HCT116 (cell line): Measurements from ENCODE around the gene RAB24. TPM values are rescaled to one million over a fixed set of nuclear protein-coding genes. Genes with fewer than 3 reads are reported as not detected.

Experiments used
- ATAC-seq: fragments of 200-7000 bp; cut with Tn5 transposase; 2 replicates; pipeline ENCODE4 v1.9.1; 2020; ENCODE audit warnings: mild to moderate bottlenecking, moderate library complexity
- BruUV-seq: library from RNA; stranded (reverse); fragments of 400-500 nt; replicated peaks from 2 replicates; lab custom pipeline; 2021; lab: Mats Ljungman, UMichigan
- CTCF ChIA-PET: fragments of 300-600 bp; sonication (Branson Sonifier 250); formaldehyde crosslinking; loops from one replicate; lab custom pipeline; 2021; ENCODE audit warnings: antibody characterized with exemption; lab: Charles Lee
- POLR2A ChIA-PET: fragments of 300-600, 350-600 bp; sonication (Branson Sonifier 250); formaldehyde crosslinking; loops from one replicate; lab custom pipeline; 2021; ENCODE audit warnings: antibody characterized with exemption; lab: Charles Lee
- RAD21 ChIA-PET, 2 experiments: fragments of 300-600 bp; sonication (Branson Sonifier 250); formaldehyde crosslinking; loops; one replicate each; lab custom pipeline; 2023; ENCODE audit warnings: low total read pairs in 2 of 2; ENCODE audit not compliant: uncharacterized antibody in 2 of 2, unreplicated experiment in 2 of 2, low non-redundant PET in 1 of 2; lab: Charles Lee
- DNase-seq: peaks from one replicate; pipeline ENCODE4 v3.0.0-alpha.2; 2010; ENCODE audit warnings: low read depth, low spot score
- H2AFZ ChIP-seq: fragments of 200-600 bp; shearing (Covaris generic), sonication (generic); 2 replicates; pipeline ENCODE4 v1.6.1; 2017; ENCODE audit warnings: low read depth, mixed run types, mixed read lengths, antibody characterized with exemption, low read length; ENCODE audit not compliant: poor library complexity, severe bottlenecking
- H3K27ac ChIP-seq: 2 replicates; pipeline ENCODE4 v1.5.1; 2012; ENCODE audit warnings: low read depth, low read length
- H3K27me3 ChIP-seq: fragments of 200-600 bp; sonication (generic); 2 replicates; pipeline ENCODE4 v1.6.1; 2016; ENCODE audit warnings: mixed run types, low read length, mixed read lengths; ENCODE audit not compliant: insufficient read depth
- H3K36me3 ChIP-seq, 2 experiments: fragments of 200-500 bp in 1 of 2; fragments of 200-600 bp in 1 of 2; sonication (Bioruptor generic) in 1 of 2; sonication (generic) in 1 of 2; 2 replicates each; pipeline versions ENCODE4 v1.5.1 to v1.6.1; 2014 to 2016; ENCODE audit warnings: low read length in 2 of 2, inconsistent platforms in 1 of 2, mixed read lengths in 1 of 2, mixed run types in 1 of 2; ENCODE audit not compliant: insufficient read depth in 2 of 2, control insufficient read depth in 1 of 2
- H3K4me1 ChIP-seq, 2 experiments: fragments of 200-600 bp in 1 of 2; sonication (generic) in 1 of 2; 2 replicates each; pipeline versions ENCODE4 v1.5.1 to v1.6.1; 2012 to 2017; ENCODE audit warnings: low read length in 2 of 2, inconsistent platforms in 1 of 2, mild to moderate bottlenecking in 1 of 2, mixed read lengths in 1 of 2, mixed run types in 1 of 2, moderate library complexity in 1 of 2; ENCODE audit not compliant: insufficient read depth in 2 of 2, control insufficient read depth in 1 of 2
- H3K4me2 ChIP-seq: fragments of 200-600 bp; sonication (generic); 2 replicates; pipeline ENCODE4 v1.6.1; 2017; ENCODE audit warnings: mixed run types, low read length, mixed read lengths
- H3K4me3 ChIP-seq, 2 experiments: fragments of 200-600 bp in 1 of 2; sonication (generic) in 1 of 2; replicated peaks in 1 of 2; 2 replicates each; pipeline ENCODE4 v1.5.1; 2011 to 2016; ENCODE audit warnings: low read length in 2 of 2, control low read depth in 1 of 2, low read depth in 1 of 2, mild to moderate bottlenecking in 1 of 2, mixed read lengths in 1 of 2, mixed run types in 1 of 2
- H3K79me2 ChIP-seq: fragments of 200-600 bp; sonication (generic); 2 replicates; pipeline ENCODE4 v1.6.1; 2017; ENCODE audit warnings: mild to moderate bottlenecking, mixed run types, low read length, moderate library complexity, mixed read lengths; ENCODE audit not compliant: insufficient read depth
- H3K9ac ChIP-seq: fragments of 200-600 bp; sonication (generic); 2 replicates; pipeline ENCODE4 v1.6.1; 2016; ENCODE audit warnings: low read length, mixed read lengths
- H3K9me2 ChIP-seq: fragments of 200-600 bp; sonication (generic), shearing (Covaris generic); 2 replicates; pipeline ENCODE4 v1.6.1; 2017; ENCODE audit warnings: mixed run types, mild to moderate bottlenecking, moderate library complexity; ENCODE audit not compliant: insufficient read depth
- H3K9me3 ChIP-seq, 2 experiments: fragments of 200-500 bp in 1 of 2; fragments of 200-600 bp in 1 of 2; sonication (Bioruptor generic) in 1 of 2; sonication (generic) in 1 of 2; 2 replicates each; pipeline ENCODE4 v1.6.1; 2014 to 2017; ENCODE audit warnings: low read length in 2 of 2, mixed read lengths in 2 of 2, inconsistent platforms in 1 of 2, low read depth in 1 of 2, mild to moderate bottlenecking in 1 of 2, mixed run types in 1 of 2, moderate library complexity in 1 of 2; ENCODE audit not compliant: control insufficient read depth in 1 of 2, insufficient read depth in 1 of 2
- H4K20me1 ChIP-seq: fragments of 200-600 bp; sonication (generic), shearing (Covaris generic); 2 replicates; pipeline ENCODE4 v1.6.1; 2017; ENCODE audit warnings: mixed run types, mild to moderate bottlenecking, moderate library complexity; ENCODE audit not compliant: insufficient read depth
- ATF3 ChIP-seq: IDR thresholded peaks from 2 replicates; pipeline ENCODE4 v1.6.1; 2012
- CBX3 ChIP-seq: IDR thresholded peaks from 2 replicates; pipeline ENCODE4 v1.6.1; 2012; ENCODE audit warnings: low read depth
- CEBPB ChIP-seq: IDR thresholded peaks from 2 replicates; pipeline ENCODE4 v1.6.1; 2012; ENCODE audit warnings: low read depth
- CTCF ChIP-seq, 3 experiments: fragments of 200-600 bp in 1 of 3; sonication (generic) in 1 of 3; IDR thresholded peaks in 2 of 3; conservative IDR thresholded peaks in 1 of 3; 2 replicates each; pipeline ENCODE4 v1.5.1; 2012 to 2017; ENCODE audit warnings: low read depth in 2 of 3, low read length in 2 of 3, antibody characterized with exemption in 1 of 3, borderline replicate concordance in 1 of 3, control low read depth in 1 of 3, mild to moderate bottlenecking in 1 of 3, mixed read lengths in 1 of 3, mixed run types in 1 of 3, moderate library complexity in 1 of 3; ENCODE audit not compliant: insufficient read depth in 1 of 3
- EGR1 ChIP-seq: IDR thresholded peaks from 2 replicates; pipeline ENCODE4 v1.6.1; 2012; ENCODE audit warnings: low read depth
- ELF1 ChIP-seq: IDR thresholded peaks from 2 replicates; pipeline ENCODE4 v1.6.1; 2012; ENCODE audit warnings: low read depth, borderline replicate concordance
- EZH2 ChIP-seq: fragments of 200-600 bp; sonication (generic); IDR thresholded peaks from 2 replicates; pipeline ENCODE4 v1.6.1; 2017; ENCODE audit warnings: antibody characterized with exemption, mixed run types
- MAX ChIP-seq: IDR thresholded peaks from 2 replicates; pipeline ENCODE4 v1.6.1; 2012
- POLR2A ChIP-seq: IDR thresholded peaks from 2 replicates; pipeline ENCODE4 v1.7.0; 2011; ENCODE audit warnings: borderline replicate concordance; ENCODE audit not compliant: insufficient read depth, insufficient read length; ENCODE audit errors: extremely low read depth
- POLR2AphosphoS5 ChIP-seq: IDR thresholded peaks from 2 replicates; pipeline ENCODE4 v1.6.1; 2011; ENCODE audit warnings: mild to moderate bottlenecking, low read depth, low read length, moderate library complexity
- RAD21 ChIP-seq: IDR thresholded peaks from 2 replicates; pipeline ENCODE4 v1.6.1; 2012; ENCODE audit warnings: low read depth, mild to moderate bottlenecking
- REST ChIP-seq: IDR thresholded peaks from 2 replicates; pipeline ENCODE4 v1.6.1; 2012; ENCODE audit warnings: low read depth
- SIN3A ChIP-seq: IDR thresholded peaks from 2 replicates; pipeline ENCODE4 v1.6.1; 2012; ENCODE audit warnings: low read depth
- SP1 ChIP-seq: IDR thresholded peaks from 2 replicates; pipeline ENCODE4 v1.6.1; 2012; ENCODE audit warnings: low read depth
- SRF ChIP-seq: IDR thresholded peaks from 2 replicates; pipeline ENCODE4 v1.6.1; 2012; ENCODE audit warnings: low read depth
- ZBTB33 ChIP-seq: IDR thresholded peaks from 2 replicates; pipeline ENCODE4 v1.6.1; 2011; ENCODE audit warnings: mild to moderate bottlenecking, low read length, moderate library complexity; ENCODE audit not compliant: insufficient replicate concordance; ENCODE audit errors: extremely low read depth
- ZFX ChIP-seq: fragments of 450-650 bp; IDR thresholded peaks from 2 replicates; pipeline ENCODE4 v1.6.1; 2017
- ZNF274 ChIP-seq: fragments of 200-500 bp; sonication (Bioruptor generic); IDR thresholded peaks from 2 replicates; pipeline ENCODE4 v1.6.1; 2014; ENCODE audit warnings: mild to moderate bottlenecking, low read depth, low read length, inconsistent platforms
- intact Hi-C: fragments of 100-400 bp; cut with micrococcal nuclease; formaldehyde crosslinking; loops from 2 replicates; pipeline ENCODE4 v1.10.0; 2022
- total RNA-seq: library from RNA; stranded (reverse); gene quantifications from one replicate; pipeline ENCODE4 v1.2.1, GENCODE V29; 2021; ENCODE audit not compliant: unreplicated experiment

Gene RAB24
- total RNA-seq, 1 experiment from 2014 or later = 13.5 TPM

- DNase-seq (no peak), ATAC-seq (no peak)
- TF ChIP-seq CEBPB (no peak), POLR2A (no peak), CBX3 (no peak), ELF1 (no peak), SIN3A (no peak), SP1 (no peak), SRF (no peak), EGR1 (no peak), ZNF274 (no peak), ZFX (no peak), EZH2 (no peak), RAD21 (no peak), ATF3 (no peak), MAX (no peak), POLR2AphosphoS5 (no peak), ZBTB33 (no peak), CTCF (IDR thresholded peaks at IDR 0.05 in 2 of 3, conservative IDR thresholded peaks at IDR 0.05 in 1 of 3; ENCODE audit: borderline replicate concordance in 1 of 3, insufficient read depth in 1 of 3, low read depth in 2 of 3, low read length in 2 of 3) (no peak), REST (no peak)
- Histone ChIP-seq H3K27ac (no peak overlapping the region), H3K9ac (no peak overlapping the region), H3K36me3 (peaks cover 9 to 13% of the 10 kb centered on the region in 2 experiments; a peak in 3 of 4 replicates), H3K79me2 (peaks cover 86% of the 10 kb centered on the region), H3K4me2 (no peak overlapping the region), H3K4me3 (no peak overlapping the region), H4K20me1 (peaks cover 3% of the 10 kb centered on the region; the same call in 1 of the 2 replicates), H3K9me2 (no peaks in the 10 kb centered on the region), H2AFZ (no peak overlapping the region), H3K9me3 (no peaks in the 10 kb centered on the region), H3K27me3 (no peaks in the 10 kb centered on the region), H3K4me1 (peaks cover under 1 to 3% of the 10 kb centered on the region in 2 experiments; a peak in 2 of 4 replicates)
- ChIA-PET CTCF (no interaction called here), POLR2A (interaction anchor here (1.6 kb wide), 1 partner anchor 18 kb away, joined by 3 read pairs; no protein-coding TSS in a partner anchor), RAD21 (no interaction called here)
- no TSS peak for BruUV-seq
- intact Hi-C loops = no loop called here
Observed at GRCh38 chr5:177344891-177345290, 41.4 kb upstream of the RAB24 start.
